ENCODE data around the gene PPP1R12B. TPM values are rescaled to one million over a fixed set of nuclear protein-coding genes. Genes with fewer than 3 reads are reported as not detected.
A peak's percentile ranks its signal among the peaks of the same experiment; 100 is the strongest.

PPP1R12B gene
- polyA plus RNA-seq, 1 donor: 51.8 TPM

DNA sequence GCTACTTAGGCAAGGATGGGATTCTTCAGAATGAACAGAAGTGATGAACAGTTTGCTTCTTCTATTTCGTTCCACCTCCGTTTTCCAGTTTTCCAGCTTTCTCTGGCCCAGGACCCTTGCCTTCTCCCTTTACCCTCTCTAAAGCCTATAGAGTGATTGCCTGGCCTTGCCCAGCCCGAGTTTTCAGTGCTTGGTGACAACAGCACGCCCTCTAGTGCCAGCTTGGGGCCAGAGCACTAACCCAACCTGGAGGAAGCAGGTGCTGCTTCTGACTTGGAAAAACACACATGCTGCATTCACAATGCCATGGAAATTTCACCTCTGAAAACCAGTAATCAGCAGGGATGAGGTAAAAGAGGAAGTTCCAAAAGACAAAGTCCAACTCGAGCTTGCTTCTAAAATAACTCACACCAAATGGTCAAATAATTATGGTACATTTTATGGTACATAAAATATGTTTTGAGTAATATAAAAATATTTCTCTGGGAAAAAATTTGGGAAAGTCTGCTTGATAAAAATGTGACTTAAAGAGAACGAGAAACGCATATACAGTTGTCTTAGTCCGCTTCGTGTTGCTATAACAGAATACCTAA is 32.8 kb upstream of the PPP1R12B start:
- Histone ChIP-seq H3K4me3 (ENCODE audit: low read length) (no peak overlapping the region), H3K4me1 (ENCODE audit: control insufficient read depth, insufficient read depth, low read length) (no peaks in the 10 kb centered on the region), H3K36me3 (ENCODE audit: control insufficient read depth, insufficient read depth, low read length) (no peaks in the 10 kb centered on the region), H3K27ac (ENCODE audit: low read length) (no peak overlapping the region), H3K27me3 (ENCODE audit: control insufficient read depth, insufficient read depth, low read length) (no peaks in the 10 kb centered on the region), H3K9me3 (ENCODE audit: control insufficient read depth, low read depth, low read length) (no peaks in the 10 kb centered on the region)
- peak; percentile 72 to 74 for DNase-seq
- WGBS (ENCODE audit: insufficient coverage, low lambda C conversion rate): 50% methylated on average over 2 of the region's 9 CpGs

DNA sequence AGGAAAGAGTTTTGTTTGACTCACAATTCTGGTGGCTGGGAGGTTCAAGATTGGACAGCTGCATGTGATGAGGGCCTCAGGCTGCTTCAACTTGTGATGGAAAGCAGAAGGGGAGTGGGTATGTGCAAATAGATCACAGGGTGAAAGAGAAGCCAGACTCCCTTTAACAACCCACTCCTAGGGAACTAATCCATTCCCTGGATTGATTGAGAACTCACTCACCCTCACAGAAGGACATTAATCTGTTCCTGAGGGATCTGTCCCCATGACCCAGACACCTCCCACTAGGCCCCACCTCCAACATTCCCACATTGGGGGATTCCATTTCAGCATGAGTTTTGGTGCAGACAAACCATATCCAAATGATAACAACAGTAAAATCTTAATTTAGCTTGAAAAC is 32.3 kb upstream of the PPP1R12B start:
- H3K4me1 ChIP-seq (ENCODE audit: control insufficient read depth, insufficient read depth, low read length): no peaks in the 10 kb centered on the region
- no peak overlapping the region for H3K27ac ChIP-seq (ENCODE audit: low read length)
- no peaks in the 10 kb centered on the region for H3K36me3 ChIP-seq (ENCODE audit: control insufficient read depth, insufficient read depth, low read length)
- H3K27me3 ChIP-seq (ENCODE audit: control insufficient read depth, insufficient read depth, low read length): no peaks in the 10 kb centered on the region
- no peak overlapping the region for H3K4me3 ChIP-seq (ENCODE audit: low read length)
- no peaks in the 10 kb centered on the region for H3K9me3 ChIP-seq (ENCODE audit: control insufficient read depth, low read depth, low read length)
- DNase-seq: no peak

DNA sequence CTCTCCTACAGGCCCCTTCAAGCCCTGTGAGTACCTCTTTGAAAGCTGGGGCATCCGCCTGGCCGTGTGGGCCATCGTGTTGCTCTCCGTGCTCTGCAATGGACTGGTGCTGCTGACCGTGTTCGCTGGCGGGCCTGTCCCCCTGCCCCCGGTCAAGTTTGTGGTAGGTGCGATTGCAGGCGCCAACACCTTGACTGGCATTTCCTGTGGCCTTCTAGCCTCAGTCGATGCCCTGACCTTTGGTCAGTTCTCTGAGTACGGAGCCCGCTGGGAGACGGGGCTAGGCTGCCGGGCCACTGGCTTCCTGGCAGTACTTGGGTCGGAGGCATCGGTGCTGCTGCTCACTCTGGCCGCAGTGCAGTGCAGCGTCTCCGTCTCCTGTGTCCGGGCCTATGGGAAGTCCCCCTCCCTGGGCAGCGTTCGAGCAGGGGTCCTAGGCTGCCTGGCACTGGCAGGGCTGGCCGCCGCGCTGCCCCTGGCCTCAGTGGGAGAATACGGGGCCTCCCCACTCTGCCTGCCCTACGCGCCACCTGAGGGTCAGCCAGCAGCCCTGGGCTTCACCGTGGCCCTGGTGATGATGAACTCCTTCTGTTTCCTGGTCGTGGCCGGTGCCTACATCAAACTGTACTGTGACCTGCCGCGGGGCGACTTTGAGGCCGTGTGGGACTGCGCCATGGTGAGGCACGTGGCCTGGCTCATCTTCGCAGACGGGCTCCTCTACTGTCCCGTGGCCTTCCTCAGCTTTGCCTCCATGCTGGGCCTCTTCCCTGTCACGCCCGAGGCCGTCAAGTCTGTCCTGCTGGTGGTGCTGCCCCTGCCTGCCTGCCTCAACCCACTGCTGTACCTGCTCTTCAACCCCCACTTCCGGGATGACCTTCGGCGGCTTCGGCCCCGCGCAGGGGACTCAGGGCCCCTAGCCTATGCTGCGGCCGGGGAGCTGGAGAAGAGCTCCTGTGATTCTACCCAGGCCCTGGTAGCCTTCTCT is 30.3 kb upstream of the PPP1R12B start:
- Histone ChIP-seq H3K4me3 (ENCODE audit: low read length) (no peak overlapping the region), H3K27ac (ENCODE audit: low read length) (no peak overlapping the region), H3K4me1 (ENCODE audit: control insufficient read depth, insufficient read depth, low read length) (no peaks in the 10 kb centered on the region), H3K27me3 (ENCODE audit: control insufficient read depth, insufficient read depth, low read length) (no peaks in the 10 kb centered on the region), H3K9me3 (ENCODE audit: control insufficient read depth, low read depth, low read length) (no peaks in the 10 kb centered on the region), H3K36me3 (ENCODE audit: control insufficient read depth, insufficient read depth, low read length) (no peaks in the 10 kb centered on the region)
- DNase-seq: no peak
- WGBS (ENCODE audit: insufficient coverage, low lambda C conversion rate): 100% methylated on average over 1 of the region's 52 CpGs

DNA sequence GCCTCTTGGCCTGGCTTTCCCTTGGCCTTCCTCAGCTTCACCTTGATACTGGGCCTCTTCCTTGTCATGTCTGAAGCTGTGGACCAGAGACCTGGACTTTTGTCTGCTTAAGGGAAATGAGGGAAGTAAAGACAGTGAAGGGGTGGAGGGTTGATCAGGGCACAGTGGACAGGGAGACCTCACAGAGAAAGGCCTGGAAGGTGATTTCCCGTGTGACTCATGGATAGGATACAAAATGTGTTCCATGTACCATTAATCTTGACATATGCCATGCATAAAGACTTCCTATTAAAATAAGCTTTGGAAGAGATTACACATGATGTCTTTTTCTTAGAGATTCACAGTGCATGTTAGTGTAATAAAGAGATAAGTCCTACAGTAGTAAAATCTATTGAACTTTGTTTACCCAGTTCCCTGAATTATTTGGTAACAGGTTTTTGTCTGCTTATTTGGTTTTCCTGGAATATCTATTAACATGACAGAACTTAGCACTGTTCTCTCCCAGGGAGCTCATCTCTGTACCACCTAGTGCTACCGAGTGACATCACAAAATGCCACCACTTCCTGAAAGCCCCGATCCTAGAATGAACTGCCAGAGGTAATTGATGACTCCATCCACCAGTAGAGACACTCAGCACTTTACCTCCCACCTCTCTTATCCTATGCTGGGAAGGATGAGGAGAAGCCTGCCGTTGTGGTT is 29.0 kb upstream of the PPP1R12B start:
- H3K36me3 ChIP-seq (ENCODE audit: control insufficient read depth, insufficient read depth, low read length): no peaks in the 10 kb centered on the region
- no peaks in the 10 kb centered on the region for H3K4me1 ChIP-seq (ENCODE audit: control insufficient read depth, insufficient read depth, low read length)
- WGBS (ENCODE audit: insufficient coverage, low lambda C conversion rate): no CpG with 5 or more reads among the region's 4 CpGs
- H3K27ac ChIP-seq (ENCODE audit: low read length): no peak overlapping the region
- no peak overlapping the region for H3K4me3 ChIP-seq (ENCODE audit: low read length)
- no peaks in the 10 kb centered on the region for H3K27me3 ChIP-seq (ENCODE audit: control insufficient read depth, insufficient read depth, low read length)
- no peaks in the 10 kb centered on the region for H3K9me3 ChIP-seq (ENCODE audit: control insufficient read depth, low read depth, low read length)
- no peak for DNase-seq

DNA sequence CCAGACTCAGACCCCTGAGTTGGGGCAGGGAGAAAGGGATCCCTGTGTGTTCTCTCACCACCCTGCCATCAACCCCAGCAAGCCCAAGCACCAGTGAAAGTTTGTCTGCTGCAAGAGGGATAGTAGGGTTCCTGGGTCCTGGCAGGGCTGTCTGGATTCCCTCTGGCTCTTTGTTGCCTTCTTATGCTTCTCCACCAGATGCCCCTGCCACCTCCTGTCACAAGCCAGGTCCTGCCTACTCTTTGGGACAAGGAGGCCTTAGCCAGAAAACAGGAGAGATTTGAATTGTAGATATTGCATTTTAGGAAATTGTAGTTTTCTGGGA is 28.5 kb upstream of the PPP1R12B start:
- no peak for DNase-seq
- Histone ChIP-seq H3K9me3 (ENCODE audit: control insufficient read depth, low read depth, low read length) (no peaks in the 10 kb centered on the region), H3K27ac (ENCODE audit: low read length) (no peak overlapping the region), H3K27me3 (ENCODE audit: control insufficient read depth, insufficient read depth, low read length) (no peaks in the 10 kb centered on the region), H3K36me3 (ENCODE audit: control insufficient read depth, insufficient read depth, low read length) (no peaks in the 10 kb centered on the region), H3K4me3 (ENCODE audit: low read length) (no peak overlapping the region), H3K4me1 (ENCODE audit: control insufficient read depth, insufficient read depth, low read length) (no peaks in the 10 kb centered on the region)

DNA sequence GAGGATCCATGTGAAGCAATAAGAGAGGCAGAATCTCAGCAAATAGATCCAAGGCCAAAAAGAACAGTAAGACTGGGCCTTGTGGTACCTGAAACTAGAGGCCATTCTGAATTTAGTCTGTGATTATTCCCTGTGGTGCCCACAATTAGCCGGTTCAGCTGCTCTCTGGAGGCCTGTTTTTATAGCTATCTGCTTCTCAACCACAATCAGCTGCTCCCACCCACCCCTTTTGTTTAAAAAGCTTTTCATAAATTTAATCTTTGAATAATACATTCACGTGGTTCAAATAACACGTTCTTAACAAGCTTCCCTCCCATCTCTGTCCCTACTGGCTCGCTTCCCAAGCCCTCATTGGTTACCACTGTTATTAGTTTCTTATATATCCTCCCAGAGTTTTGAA is 24.8 kb upstream of the PPP1R12B start:
- WGBS (ENCODE audit: insufficient coverage, low lambda C conversion rate): 87% methylated on average over 4 of the region's 4 CpGs
- H3K9me3 ChIP-seq (ENCODE audit: control insufficient read depth, low read depth, low read length): no peaks in the 10 kb centered on the region
- no peaks in the 10 kb centered on the region for H3K4me1 ChIP-seq (ENCODE audit: control insufficient read depth, insufficient read depth, low read length)
- H3K27ac ChIP-seq (ENCODE audit: low read length): no peak overlapping the region
- no peak overlapping the region for H3K4me3 ChIP-seq (ENCODE audit: low read length)
- no peaks in the 10 kb centered on the region for H3K27me3 ChIP-seq (ENCODE audit: control insufficient read depth, insufficient read depth, low read length)
- DNase-seq: no peak
- H3K36me3 ChIP-seq (ENCODE audit: control insufficient read depth, insufficient read depth, low read length): no peaks in the 10 kb centered on the region

DNA sequence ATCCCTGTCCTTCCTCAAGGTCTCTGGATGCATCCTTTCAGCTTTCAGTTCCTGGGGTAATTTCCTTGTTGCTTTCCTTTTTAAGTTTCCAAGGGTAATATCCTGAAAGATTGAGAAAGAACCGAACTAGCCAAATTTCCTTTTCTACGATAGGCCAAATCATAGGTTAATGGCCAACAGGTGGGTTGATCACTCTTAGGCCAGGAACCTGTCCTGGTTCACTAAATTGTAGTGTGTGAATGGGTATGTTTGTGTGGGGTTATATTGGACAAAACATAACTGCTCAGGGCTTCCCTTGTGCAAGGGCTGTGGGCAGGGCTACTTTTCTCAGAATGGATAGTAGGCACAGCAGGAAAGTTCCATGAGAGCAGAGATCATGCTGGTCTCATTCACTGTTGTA is 23.9 kb upstream of the PPP1R12B start:
- no peaks in the 10 kb centered on the region for H3K9me3 ChIP-seq (ENCODE audit: control insufficient read depth, low read depth, low read length)
- H3K4me1 ChIP-seq (ENCODE audit: control insufficient read depth, insufficient read depth, low read length): no peaks in the 10 kb centered on the region
- no peak overlapping the region for H3K4me3 ChIP-seq (ENCODE audit: low read length)
- no peak overlapping the region for H3K27ac ChIP-seq (ENCODE audit: low read length)
- no peaks in the 10 kb centered on the region for H3K36me3 ChIP-seq (ENCODE audit: control insufficient read depth, insufficient read depth, low read length)
- no peak for DNase-seq
- no peaks in the 10 kb centered on the region for H3K27me3 ChIP-seq (ENCODE audit: control insufficient read depth, insufficient read depth, low read length)
- no CpG with 5 or more reads among the region's 2 CpGs for WGBS (ENCODE audit: insufficient coverage, low lambda C conversion rate)

DNA sequence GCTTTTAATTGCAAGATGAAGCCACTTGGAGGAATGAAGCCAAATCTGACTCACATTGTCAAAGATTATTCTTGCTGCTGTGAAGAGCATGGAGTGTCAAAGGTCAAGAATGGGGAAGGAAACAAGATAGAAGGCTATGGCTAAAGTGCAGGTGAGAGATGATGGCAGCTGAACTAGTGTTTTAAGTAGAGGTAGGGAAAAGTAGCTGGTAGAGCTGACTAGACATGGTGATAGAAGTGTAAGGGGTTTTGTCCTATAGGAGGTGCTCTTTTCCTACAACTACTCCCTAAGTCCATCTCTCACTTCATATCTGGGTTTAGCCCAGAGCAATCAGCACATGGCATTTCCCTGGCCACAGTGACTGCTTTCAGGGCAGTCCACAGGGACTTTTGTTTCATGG is 18.6 kb upstream of the PPP1R12B start:
- Histone ChIP-seq H3K4me1 (ENCODE audit: control insufficient read depth, insufficient read depth, low read length) (no peaks in the 10 kb centered on the region), H3K9me3 (ENCODE audit: control insufficient read depth, low read depth, low read length) (no peaks in the 10 kb centered on the region), H3K27me3 (ENCODE audit: control insufficient read depth, insufficient read depth, low read length) (no peaks in the 10 kb centered on the region), H3K27ac (ENCODE audit: low read length) (no peak overlapping the region), H3K4me3 (ENCODE audit: low read length) (no peak overlapping the region), H3K36me3 (ENCODE audit: control insufficient read depth, insufficient read depth, low read length) (peaks cover 8% of the 10 kb centered on the region)
- DNase-seq: peak in 1 of 2 donors; percentile 22

DNA sequence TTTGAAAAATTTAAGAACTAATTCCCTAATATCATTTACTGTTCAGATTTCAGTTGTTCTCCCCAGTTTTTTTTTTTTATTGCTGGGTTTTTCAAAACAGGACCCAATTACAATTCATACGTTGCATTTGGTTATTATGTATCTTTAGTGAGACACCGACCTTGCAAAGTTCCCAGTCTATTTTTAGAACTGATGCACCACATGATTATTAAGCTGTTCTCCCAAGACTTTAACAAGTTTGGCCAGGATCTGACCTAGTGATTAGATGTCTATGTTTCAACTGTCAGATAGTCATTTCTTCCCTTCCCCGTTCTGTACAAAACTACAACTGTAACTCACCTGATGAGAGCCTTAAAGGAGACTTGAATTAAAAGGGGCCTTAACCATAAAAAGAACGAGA is 14.6 kb upstream of the PPP1R12B start:
- DNase-seq: no peak
- Histone ChIP-seq H3K9me3 (ENCODE audit: control insufficient read depth, low read depth, low read length) (no peaks in the 10 kb centered on the region), H3K36me3 (ENCODE audit: control insufficient read depth, insufficient read depth, low read length) (peaks cover 10% of the 10 kb centered on the region), H3K27ac (ENCODE audit: low read length) (no peak overlapping the region), H3K4me1 (ENCODE audit: control insufficient read depth, insufficient read depth, low read length) (no peaks in the 10 kb centered on the region), H3K27me3 (ENCODE audit: control insufficient read depth, insufficient read depth, low read length) (no peaks in the 10 kb centered on the region), H3K4me3 (ENCODE audit: low read length) (no peak overlapping the region)
- WGBS (ENCODE audit: insufficient coverage, low lambda C conversion rate): no CpG with 5 or more reads among the region's 4 CpGs

DNA sequence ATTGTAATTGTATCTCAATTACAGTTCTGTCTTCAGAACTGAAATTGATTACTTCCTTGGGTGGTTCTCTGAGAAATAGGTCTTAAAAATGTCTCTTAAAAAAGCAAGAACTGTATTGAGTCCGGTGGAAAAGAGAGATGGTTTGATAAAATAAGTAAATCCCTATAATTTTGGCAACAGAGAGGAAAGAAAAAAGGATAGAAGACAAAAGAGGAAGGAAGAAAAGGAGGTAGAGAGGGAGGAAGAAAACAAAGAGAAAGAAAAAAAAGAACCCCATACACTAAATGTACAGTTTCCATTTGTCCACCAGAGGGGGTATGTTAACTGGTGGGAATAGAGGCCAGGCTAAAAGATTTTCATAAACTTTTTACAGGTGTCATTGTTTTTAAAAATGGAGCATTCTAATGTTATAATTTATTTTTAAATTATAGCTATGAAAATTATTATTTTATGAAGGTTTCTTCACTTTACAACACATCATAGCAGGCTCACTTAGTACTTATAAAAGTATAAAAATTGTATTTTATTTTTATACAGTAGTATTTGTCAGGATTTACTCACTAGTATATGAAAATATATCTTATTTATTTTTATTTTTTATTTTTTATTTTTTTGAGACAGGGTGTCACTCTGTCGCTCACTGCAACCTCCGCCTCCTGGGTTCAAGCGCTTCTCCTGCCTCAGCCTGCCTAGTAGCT is 4.7 kb upstream of the PPP1R12B start:
- H3K27me3 ChIP-seq (ENCODE audit: control insufficient read depth, insufficient read depth, low read length): no peaks in the 10 kb centered on the region
- WGBS (ENCODE audit: insufficient coverage, low lambda C conversion rate): 62% methylated on average over 3 of the region's 4 CpGs
- H3K9me3 ChIP-seq (ENCODE audit: control insufficient read depth, low read depth, low read length): no peaks in the 10 kb centered on the region
- no peak overlapping the region for H3K4me3 ChIP-seq (ENCODE audit: low read length)
- H3K4me1 ChIP-seq (ENCODE audit: control insufficient read depth, insufficient read depth, low read length): no peaks in the 10 kb centered on the region
- peak; percentile 11 for DNase-seq
- no peaks in the 10 kb centered on the region for H3K36me3 ChIP-seq (ENCODE audit: control insufficient read depth, insufficient read depth, low read length)
- no peak overlapping the region for H3K27ac ChIP-seq (ENCODE audit: low read length)
